BJ (cell line): ENCODE data around the gene TSSK2. TPM values are rescaled to one million over a fixed set of nuclear protein-coding genes. Genes with fewer than 3 reads are reported as not detected.

Experiments
- CTCF ChIA-PET: fragments of 350-600 bp; formaldehyde crosslinking; extraction: SDS; loops from one replicate; lab custom pipeline; 2021; ENCODE audit warnings: antibody characterized with exemption, inconsistent platforms; lab: Yijun Ruan, JAX
- POLR2A ChIA-PET: fragments of 300-600 bp; sonication (Branson Sonifier 250); formaldehyde crosslinking; extraction: SDS; loops from one replicate; lab custom pipeline; 2021; ENCODE audit warnings: antibody characterized with exemption; lab: Charles Lee
- DNase-seq: peaks from one replicate; pipeline ENCODE4 v3.0.0-alpha.2; 2011; ENCODE audit warnings: low read depth
- H3K27me3 ChIP-seq: 2 replicates; pipeline ENCODE4 v1.6.0; 2011; ENCODE audit warnings: low read length; ENCODE audit not compliant: control insufficient read depth, insufficient read depth
- H3K36me3 ChIP-seq: 2 replicates; pipeline ENCODE4 v1.5.1; 2011; ENCODE audit warnings: low read length; ENCODE audit not compliant: control insufficient read depth, insufficient read depth
- H3K4me3 ChIP-seq: 2 replicates; pipeline ENCODE4 v1.5.1; 2011; ENCODE audit warnings: low read depth, mild to moderate bottlenecking, control low read depth, low read length
- CTCF ChIP-seq: IDR thresholded peaks from 2 replicates; pipeline ENCODE4 v1.5.1; 2011; ENCODE audit warnings: low read depth, mild to moderate bottlenecking, control low read depth, inconsistent platforms, low read length, moderate library complexity; ENCODE audit not compliant: insufficient read depth
- polyA plus RNA-seq: library from polyadenylated mRNA; depleted of rRNA; stranded (reverse); fragments of >200 nt; gene quantifications from 2 replicates; pipeline ENCODE4 v1.2.3, GENCODE V29; 2011

Gene TSSK2
- polyA plus RNA-seq, 1 experiment: not detected

GRCh38 chr22:19169002-19169946 lies 38.2 kb downstream of the TSSK2 start:
- ChIA-PET POLR2A (no interaction called here), CTCF (interaction anchor here (1.0 kb wide), 1 partner anchor 10 kb away, joined by 3 read pairs; the partner anchor contains the start of gene SLC25A1)
- no peak for TF ChIP-seq CTCF
- H3K27me3 ChIP-seq: peaks cover 18% of the 10 kb centered on the region
- H3K36me3 ChIP-seq: no peaks in the 10 kb centered on the region
- peak overlapping the region; percentile 15; the same call in 1 of the 2 replicates for H3K4me3 ChIP-seq
- DNase-seq: no peak

- Histone ChIP-seq H3K36me3 (no peaks in the 10 kb centered on the region), H3K4me3 (no peak overlapping the region), H3K27me3 (peaks cover 18% of the 10 kb centered on the region)
- ChIA-PET CTCF (no interaction called here), POLR2A (no interaction called here)
- no peak for DNase-seq
- no peak for TF ChIP-seq CTCF
Measured at GRCh38 chr22:19169947-19170318, 38.8 kb downstream of the TSSK2 start.

DNA sequence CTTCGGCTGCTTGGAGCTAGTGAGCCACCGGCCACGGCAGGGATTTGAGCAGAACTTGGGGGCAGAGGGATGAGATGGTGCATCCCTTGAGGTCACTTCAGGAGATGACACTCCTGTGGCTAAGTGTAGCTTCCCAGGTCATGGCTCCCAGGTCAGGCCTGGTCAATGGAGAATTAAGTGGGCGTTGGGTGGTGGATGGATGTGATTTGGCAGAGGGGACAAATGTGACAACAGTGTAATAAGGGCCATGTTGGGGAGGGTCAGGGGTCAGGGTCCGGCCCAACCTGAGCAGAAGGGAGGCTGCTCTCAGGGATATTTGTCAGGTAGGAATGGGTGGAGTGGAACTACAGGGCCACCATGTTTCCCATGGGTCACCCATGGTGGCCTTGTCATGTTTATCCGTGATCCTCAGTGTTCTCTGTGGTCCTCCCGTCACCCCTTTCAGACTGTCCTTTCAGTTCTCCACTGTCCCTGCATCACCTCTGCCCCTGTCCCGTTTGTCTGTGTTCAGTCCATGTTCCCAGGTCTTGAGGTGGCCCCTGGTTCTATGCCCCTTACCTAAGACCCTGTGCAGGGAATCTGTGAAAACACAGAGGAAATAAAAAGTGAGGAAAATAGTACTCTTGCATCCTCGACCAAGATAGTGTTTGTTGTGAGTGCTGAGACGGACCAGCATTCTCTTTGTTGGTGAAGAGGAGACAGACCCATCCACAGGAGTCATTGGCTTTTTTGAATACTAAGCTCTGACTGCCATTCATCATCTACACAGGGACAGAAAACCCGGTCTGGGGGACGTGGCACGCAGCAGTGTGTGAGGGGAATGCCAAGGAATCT lies 41.3 kb downstream of the TSSK2 start:
- CTCF ChIA-PET: no interaction called here
- peak overlapping the region; percentile 92 for H3K4me3 ChIP-seq
- POLR2A ChIA-PET: no interaction called here
- peaks cover 7% of the 10 kb centered on the region for H3K36me3 ChIP-seq
- TF ChIP-seq CTCF: no peak
- DNase-seq: no peak
- H3K27me3 ChIP-seq: peaks cover 9% of the 10 kb centered on the region

GRCh38 chr22:19173047-19174035 lies 42.2 kb downstream of the TSSK2 start:
- CTCF ChIA-PET: no interaction called here
- DNase-seq: no peak

More at GRCh38 chr22:19173047-19174035, 42.2 kb downstream of the TSSK2 start:
- POLR2A ChIA-PET: no interaction called here
- Histone ChIP-seq H3K27me3 (peaks cover 5% of the 10 kb centered on the region), H3K36me3 (peaks cover 7% of the 10 kb centered on the region), H3K4me3 (peak overlapping the region; percentile 92)
- TF ChIP-seq CTCF: no peak
